ENCODE results near the gene ACACB.

DNA sequence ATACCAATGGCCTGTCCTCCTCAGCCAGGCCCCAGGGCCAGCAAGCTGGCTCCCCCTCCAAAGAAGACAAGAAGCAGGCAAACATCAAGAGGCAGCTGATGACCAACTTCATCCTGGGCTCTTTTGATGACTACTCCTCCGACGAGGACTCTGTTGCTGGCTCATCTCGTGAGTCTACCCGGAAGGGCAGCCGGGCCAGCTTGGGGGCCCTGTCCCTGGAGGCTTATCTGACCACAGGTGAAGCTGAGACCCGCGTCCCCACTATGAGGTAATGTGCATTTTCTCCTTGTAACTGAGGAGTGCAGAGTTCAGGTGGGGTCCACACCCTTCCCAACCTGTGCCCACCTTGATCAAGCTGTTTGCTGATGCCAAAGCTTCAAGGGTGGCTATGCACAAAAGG is 23.4 kb downstream of the ACACB start:
- TF ChIP-seq POLR2A (IDR thresholded peaks at IDR 0.05; ENCODE audit: low read depth, low read length) (no peak), POLR2AphosphoS5 (IDR thresholded peaks at IDR 0.05; ENCODE audit: low read depth, low read length) (no peak), TAF1 (IDR thresholded peaks at IDR 0.05; ENCODE audit: low read depth, low read length) (no peak), SPI1 (IDR thresholded peaks at IDR 0.05; ENCODE audit: low read depth, low read length) (no peak)
